Mesothelial cell of epicardium (in vitro differentiated cells): ENCODE data around the gene HSD17B14. TPM values are rescaled to one million over a fixed set of nuclear protein-coding genes. Genes with fewer than 3 reads are reported as not detected.
A peak's percentile ranks its signal among the peaks of the same experiment; 100 is the strongest.

Experiments
- DNase-seq, 2 experiments: peaks; one replicate each; pipeline ENCODE4 v3.0.0; 2021; ENCODE audit warnings: low spot score in 2 of 2; ENCODE audit not compliant: unreplicated experiment in 2 of 2
- H3K27ac Mint-ChIP-seq: 2 replicates; pipeline ENCODE4 v1.8.0; 2021; ENCODE audit warnings: mixed read lengths
- H3K27me3 Mint-ChIP-seq: 2 replicates; pipeline ENCODE4 v1.8.0; 2021; ENCODE audit warnings: low read depth, mixed read lengths
- H3K36me3 Mint-ChIP-seq: 2 replicates; pipeline ENCODE4 v1.8.0; 2021; ENCODE audit warnings: mixed read lengths
- H3K4me1 Mint-ChIP-seq: 2 replicates; pipeline ENCODE4 v1.8.0; 2021; ENCODE audit warnings: mixed read lengths
- H3K4me3 Mint-ChIP-seq: 2 replicates; pipeline ENCODE4 v1.8.0; 2021; ENCODE audit warnings: mild to moderate bottlenecking, moderate library complexity, mixed read lengths
- H3K9me3 Mint-ChIP-seq: 2 replicates; pipeline ENCODE4 v1.8.0; 2021; ENCODE audit warnings: mixed read lengths
- total RNA-seq: library from RNA; stranded (reverse); gene quantifications from 3 replicates; pipeline ENCODE4 v1.2.1, GENCODE V29; 2021
- TF ChIP-seq, protein P1 (sequence below): fragments of 200-600 bp; sonication (generic); IDR thresholded peaks from one replicate; pipeline ENCODE4 v1.5.0; 2021; ENCODE audit warnings: antibody characterized with exemption; ENCODE audit not compliant: unreplicated experiment

Gene HSD17B14
- total RNA-seq, 1 donor from 2014 or later, result 27.1 TPM

DNA sequence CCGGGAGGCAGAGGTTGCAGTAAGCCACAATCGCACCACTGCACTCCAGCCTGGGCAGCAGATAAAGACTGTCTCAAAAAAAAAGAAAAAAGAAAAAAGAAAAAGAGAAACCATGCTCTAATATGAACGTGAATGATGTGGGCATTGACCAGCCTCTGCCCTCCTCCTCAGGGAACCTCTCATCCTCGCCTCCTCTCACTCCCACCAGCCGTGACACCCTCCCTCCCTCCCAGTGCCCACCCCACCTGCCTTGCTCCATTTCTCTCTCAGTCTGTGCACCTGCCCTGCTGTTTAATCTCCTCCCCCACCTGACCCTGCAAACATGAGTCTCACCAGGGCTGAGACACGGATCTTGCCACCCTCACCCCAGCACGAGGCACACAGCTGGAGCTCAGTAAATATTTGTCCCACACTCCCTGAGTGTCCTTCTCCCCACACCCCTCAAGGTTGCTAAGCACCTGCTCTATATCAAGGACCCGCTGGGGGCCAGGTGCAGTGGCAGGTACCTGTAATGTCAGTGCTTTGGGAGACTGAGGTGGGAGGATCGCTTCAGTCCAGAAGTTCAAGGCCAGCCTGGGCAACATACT is 18.0 kb downstream of the HSD17B14 start:
- Mint-ChIP-seq H3K4me1 (peaks cover 5% of the 10 kb centered on the region), H3K9me3 (no peaks in the 10 kb centered on the region), H3K27ac (no peak overlapping the region), H3K4me3 (no peak overlapping the region), H3K27me3 (no peaks in the 10 kb centered on the region), H3K36me3 (peaks cover 2% of the 10 kb centered on the region)
- DNase-seq, result no peak
- TF ChIP-seq, protein P1, sequence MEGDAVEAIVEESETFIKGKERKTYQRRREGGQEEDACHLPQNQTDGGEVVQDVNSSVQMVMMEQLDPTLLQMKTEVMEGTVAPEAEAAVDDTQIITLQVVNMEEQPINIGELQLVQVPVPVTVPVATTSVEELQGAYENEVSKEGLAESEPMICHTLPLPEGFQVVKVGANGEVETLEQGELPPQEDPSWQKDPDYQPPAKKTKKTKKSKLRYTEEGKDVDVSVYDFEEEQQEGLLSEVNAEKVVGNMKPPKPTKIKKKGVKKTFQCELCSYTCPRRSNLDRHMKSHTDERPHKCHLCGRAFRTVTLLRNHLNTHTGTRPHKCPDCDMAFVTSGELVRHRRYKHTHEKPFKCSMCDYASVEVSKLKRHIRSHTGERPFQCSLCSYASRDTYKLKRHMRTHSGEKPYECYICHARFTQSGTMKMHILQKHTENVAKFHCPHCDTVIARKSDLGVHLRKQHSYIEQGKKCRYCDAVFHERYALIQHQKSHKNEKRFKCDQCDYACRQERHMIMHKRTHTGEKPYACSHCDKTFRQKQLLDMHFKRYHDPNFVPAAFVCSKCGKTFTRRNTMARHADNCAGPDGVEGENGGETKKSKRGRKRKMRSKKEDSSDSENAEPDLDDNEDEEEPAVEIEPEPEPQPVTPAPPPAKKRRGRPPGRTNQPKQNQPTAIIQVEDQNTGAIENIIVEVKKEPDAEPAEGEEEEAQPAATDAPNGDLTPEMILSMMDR, result no peak

GRCh38 chr19:48817585-48818124 is 18.6 kb downstream of the HSD17B14 start:
- Mint-ChIP-seq H3K4me3 (no peak overlapping the region), H3K27ac (no peak overlapping the region), H3K9me3 (no peaks in the 10 kb centered on the region), H3K4me1 (peaks cover 5% of the 10 kb centered on the region), H3K27me3 (no peaks in the 10 kb centered on the region), H3K36me3 (peaks cover 3% of the 10 kb centered on the region)
- TF ChIP-seq, protein P1, result no peak
- DNase-seq, result no peak

GRCh38 chr19:48815870-48816501 is 20.3 kb downstream of the HSD17B14 start:
- Mint-ChIP-seq H3K27ac (no peak overlapping the region), H3K4me3 (no peak overlapping the region), H3K9me3 (no peaks in the 10 kb centered on the region), H3K36me3 (peaks cover 3% of the 10 kb centered on the region), H3K4me1 (peaks cover 11% of the 10 kb centered on the region), H3K27me3 (no peaks in the 10 kb centered on the region)
- TF ChIP-seq, protein P1, result no peak
- no peak for DNase-seq

GRCh38 chr19:48814895-48815294 is 21.4 kb downstream of the HSD17B14 start:
- peaks cover 19% of the 10 kb centered on the region for H3K4me1 Mint-ChIP-seq
- H3K36me3 Mint-ChIP-seq, result peaks cover 3% of the 10 kb centered on the region
- TF ChIP-seq, protein P1, result no peak
- no peak overlapping the region for H3K4me3 Mint-ChIP-seq
- H3K27me3 Mint-ChIP-seq, result no peaks in the 10 kb centered on the region
- no peak for DNase-seq
- no peaks in the 10 kb centered on the region for H3K9me3 Mint-ChIP-seq
- no peak overlapping the region for H3K27ac Mint-ChIP-seq

- Mint-ChIP-seq H3K9me3 (no peaks in the 10 kb centered on the region), H3K4me3 (no peak overlapping the region), H3K27ac (peak overlapping the region; percentile 95), H3K4me1 (peaks cover 19% of the 10 kb centered on the region), H3K36me3 (peaks cover 1% of the 10 kb centered on the region), H3K27me3 (no peaks in the 10 kb centered on the region)
- TF ChIP-seq, protein P1, result no peak
- DNase-seq, result no peak
These were observed 23.0 kb downstream of the HSD17B14 start for GRCh38 chr19:48813123-48813913.
